GM21381 (cell line): Measurements from ENCODE around the gene LRCH1.

Experiments
- ATAC-seq: cut with Tn5 transposase; IDR thresholded peaks from one replicate; pipeline ENCODE4 v1.9.1; 2021; ENCODE audit warnings: mild to moderate bottlenecking, moderate library complexity; ENCODE audit not compliant: unreplicated experiment

LRCH1 gene

DNA sequence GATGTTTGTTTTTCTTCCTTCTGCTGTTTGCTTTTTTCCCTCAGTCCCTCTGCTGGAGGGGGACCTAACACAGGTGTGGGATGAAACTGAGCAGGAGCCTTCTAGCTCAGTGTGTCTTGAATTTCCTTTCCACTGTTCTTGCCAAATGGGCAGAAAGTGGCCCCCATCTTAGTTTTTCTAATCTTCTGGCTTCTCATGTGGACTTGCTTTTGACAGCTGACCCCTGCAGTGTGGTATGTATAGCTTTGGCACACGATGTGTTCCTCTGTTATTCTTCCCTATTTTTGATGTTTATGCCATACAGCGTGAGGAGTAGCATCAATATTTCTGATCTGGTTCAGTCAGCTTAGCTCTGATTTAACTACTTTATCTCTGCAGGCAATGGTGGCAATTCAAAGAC, 8.3 kb downstream of the LRCH1 start:
- ATAC-seq = no peak

DNA sequence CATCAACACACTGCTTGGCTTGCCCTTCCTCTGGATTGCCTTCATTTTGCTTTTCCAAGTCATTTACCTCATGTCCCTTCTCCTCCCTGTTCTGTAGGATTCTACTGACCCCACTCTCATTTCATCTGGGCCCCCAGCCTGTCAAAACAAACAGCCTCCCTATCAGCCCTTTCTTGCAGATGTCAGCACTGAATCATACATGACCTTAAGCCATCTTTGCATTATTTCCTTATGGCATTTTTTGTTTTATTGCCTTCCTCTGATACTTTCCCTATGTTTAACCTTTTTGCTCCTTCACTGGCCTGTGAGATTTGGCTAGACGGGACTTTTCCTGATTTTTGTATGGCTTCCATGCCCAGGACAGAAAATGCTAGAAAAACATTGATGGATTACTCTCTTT, 8.7 kb downstream of the LRCH1 start:
- no peak for ATAC-seq

DNA sequence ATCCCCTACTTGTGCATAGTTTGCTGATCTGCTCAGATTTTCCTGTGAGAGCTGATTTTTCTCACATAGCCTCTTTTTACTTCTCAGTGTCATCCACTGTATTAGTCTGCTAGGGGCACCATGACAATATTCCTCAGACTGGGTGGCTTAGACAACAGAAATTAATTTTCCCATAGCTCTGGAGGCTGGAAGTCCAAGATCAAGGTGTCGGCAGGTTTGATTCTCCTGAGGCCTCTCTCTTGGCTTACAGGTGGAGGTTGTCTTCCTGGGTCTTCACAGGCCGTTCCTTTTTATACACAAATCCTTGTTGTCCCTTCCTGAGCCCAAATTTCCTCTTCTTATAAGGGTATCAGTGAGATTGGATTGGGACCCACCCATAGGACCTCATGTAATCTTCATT, 9.2 kb downstream of the LRCH1 start:
- no peak for ATAC-seq

DNA sequence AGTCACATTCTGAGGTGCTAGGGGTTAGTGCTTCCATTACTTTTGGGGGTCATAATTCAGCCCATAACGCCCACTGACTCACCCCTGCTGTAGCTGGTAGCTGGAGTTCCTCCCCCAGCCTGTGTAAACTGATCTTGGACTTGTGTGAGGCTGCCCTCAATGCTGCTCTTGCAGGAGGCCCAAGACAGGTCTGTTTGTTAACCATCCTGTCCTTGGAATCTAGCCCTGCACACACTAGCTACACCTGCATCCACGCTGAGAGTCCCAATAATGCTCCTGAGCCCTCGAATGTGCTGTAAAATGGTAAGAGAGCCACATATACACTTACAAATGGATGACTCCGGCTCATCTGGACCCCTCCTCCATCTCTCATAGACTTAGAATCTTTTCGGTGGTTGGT, 9.6 kb downstream of the LRCH1 start:
- no peak for ATAC-seq

DNA sequence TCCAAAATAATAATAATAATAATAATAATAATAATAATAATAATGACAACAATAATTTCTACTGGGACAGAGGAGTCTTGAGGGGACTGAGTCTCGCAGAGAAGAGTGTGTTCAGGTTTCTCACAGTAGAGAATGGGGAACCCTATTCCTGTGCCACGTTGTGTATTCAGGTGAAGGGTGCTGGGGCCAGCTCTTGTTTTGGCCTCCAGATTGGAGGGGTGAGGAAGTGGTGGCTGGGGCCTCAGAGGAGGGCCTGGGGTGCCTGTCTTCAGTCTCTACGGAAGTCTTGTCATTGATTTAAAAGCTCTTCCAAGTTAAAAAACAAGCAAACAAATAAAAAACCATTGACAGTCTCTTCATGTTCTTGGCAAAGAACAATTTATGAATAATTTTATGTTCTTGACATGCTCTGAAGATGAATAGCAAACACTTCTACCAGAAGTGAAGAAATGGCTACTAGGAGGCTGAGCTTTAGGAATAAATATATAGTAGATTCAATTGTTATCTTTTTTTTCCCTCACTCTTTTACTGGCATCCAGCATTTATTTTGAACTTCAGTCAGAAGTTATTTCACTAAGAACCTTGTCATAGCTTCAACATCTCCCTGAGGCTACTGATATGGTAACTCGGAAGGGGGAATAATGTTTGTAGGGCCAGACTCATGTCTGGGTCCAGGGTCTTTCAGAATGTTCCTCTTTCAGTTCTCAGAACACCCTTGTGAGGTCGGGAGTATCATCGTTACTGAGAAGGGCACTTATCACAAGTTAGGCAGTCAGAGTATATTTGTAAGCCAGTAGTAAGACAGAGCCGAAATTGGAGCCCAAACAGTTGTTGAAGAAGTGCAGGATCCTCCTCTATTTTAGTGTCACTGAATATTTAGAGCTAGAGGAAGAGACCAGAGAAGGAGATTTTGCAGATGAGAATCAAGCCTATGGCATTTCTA, 13.1 kb downstream of the LRCH1 start:
- ATAC-seq = peak; percentile 53

DNA sequence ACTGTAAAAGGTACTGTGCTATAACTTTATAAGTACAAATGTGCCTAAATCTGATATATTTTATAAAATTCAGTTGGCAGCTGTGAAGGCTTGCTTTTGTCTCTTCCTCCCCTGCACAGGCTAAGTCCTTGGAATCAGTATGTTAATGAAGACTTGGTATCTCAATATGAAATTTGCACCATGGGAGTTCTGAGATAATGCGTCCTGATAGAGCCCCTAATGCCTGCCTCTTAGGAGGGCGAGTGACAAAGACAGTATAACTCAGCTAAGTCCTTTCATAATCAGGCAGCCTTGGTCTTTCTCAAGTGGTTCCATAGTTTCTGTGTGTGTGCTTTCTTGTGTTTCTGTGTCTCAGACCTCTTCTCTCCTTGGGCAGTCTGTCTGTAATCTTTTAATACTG, 14.7 kb downstream of the LRCH1 start:
- no peak for ATAC-seq

DNA sequence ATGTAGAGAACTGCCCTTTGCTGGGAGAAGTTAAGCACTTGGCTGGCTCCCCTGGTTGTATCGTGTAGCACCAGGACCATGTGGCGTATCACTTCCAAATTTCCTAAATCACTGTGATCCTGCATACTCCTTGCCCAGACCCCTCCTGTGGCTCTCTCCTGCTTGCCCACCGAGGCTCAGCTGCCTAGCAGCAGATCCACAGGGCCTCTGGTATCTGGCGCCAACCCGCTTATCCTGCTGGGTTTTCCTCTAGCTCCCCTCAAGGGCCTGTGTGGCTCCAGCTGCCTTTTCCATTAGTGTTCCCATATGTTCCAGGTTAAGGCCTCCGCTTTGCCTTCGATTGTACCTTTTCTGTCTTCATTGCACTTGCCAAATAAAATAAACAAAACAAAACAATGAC, 16.5 kb downstream of the LRCH1 start:
- no peak for ATAC-seq

DNA sequence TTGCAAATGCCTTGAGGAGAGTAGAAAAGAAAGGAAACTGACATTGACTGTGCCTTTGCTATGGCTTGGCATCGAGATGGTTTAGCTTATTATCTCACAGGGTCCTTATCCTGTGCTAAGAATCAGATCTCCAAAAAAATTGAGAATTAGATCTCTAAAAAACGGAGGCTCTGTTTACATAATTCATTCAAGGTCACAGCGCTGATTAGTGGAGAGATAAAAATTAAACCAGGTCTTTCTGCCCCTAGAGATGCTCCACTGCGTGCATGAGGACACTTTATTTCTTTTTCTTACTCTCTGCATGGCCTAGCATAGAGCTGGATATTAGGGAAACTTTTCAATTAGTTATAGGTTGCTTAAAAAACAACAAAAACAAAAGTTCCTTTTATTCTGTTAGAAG, 17.3 kb downstream of the LRCH1 start:
- no peak for ATAC-seq

DNA sequence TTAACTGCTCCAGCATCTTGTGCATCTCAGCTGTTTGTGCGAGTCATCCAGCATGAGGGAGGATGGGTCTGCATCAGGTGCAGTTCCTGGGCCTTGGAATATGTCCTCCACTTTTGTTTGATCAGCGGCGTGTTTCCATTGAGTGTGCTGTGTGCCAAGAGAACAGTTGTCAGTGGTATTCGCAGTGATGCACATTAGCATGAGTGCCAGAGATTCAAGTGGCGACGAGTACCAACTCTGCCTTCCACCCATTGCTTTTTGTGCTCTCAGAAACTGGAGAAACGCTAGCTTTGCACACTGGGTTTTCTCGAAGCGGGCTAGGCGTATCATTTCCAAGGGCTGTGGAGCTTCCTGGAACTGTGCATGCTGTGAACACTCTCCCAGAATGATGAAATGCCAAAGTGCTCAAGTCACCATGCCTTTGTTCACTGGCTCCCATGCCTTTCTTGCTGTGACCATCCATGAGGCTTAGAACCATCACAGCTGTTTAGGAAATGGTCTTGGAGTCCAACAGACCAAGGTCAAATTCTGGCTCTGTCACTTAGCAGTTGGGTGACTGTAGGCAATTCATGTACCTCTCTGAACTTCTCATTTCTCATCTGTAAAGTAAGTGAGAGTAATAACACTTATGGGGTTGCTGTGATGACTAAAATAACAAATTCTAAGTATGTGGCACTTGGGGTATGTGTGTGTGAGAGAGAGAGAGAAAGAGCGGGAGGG, 18.4 kb downstream of the LRCH1 start:
- ATAC-seq = peak; percentile 49

DNA sequence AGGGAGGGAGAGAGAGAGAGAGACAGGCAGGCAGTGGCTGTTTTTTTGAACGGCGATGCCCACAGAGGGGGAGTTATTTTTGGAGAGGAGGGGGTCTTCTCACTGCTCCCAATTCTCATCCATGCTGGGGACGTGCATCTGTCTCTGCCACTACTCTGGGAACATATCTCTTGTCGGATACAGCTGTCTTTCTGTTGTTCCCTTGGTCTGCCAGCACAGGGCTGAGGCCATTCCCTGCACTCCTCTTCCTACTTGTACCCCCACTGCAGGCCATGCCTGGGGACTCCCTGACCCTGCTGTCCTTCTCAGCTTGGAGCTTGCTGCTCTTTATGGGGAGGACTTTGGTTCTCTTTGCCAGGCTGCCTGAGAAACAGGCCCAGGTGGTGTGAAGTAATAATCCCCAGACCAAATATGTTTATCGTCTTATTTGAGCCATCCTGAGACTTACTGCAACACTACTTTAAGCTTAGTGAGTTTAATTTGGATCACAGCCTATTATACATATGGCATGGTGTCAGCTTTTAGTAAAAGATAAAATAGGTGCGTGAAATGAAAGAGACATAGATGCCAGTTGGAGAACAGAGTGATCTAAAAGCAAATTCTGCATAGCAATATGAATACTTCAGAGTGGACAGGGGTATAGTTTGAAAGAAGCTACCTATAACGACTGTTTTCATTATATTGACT, 19.1 kb downstream of the LRCH1 start:
- no peak for ATAC-seq

DNA sequence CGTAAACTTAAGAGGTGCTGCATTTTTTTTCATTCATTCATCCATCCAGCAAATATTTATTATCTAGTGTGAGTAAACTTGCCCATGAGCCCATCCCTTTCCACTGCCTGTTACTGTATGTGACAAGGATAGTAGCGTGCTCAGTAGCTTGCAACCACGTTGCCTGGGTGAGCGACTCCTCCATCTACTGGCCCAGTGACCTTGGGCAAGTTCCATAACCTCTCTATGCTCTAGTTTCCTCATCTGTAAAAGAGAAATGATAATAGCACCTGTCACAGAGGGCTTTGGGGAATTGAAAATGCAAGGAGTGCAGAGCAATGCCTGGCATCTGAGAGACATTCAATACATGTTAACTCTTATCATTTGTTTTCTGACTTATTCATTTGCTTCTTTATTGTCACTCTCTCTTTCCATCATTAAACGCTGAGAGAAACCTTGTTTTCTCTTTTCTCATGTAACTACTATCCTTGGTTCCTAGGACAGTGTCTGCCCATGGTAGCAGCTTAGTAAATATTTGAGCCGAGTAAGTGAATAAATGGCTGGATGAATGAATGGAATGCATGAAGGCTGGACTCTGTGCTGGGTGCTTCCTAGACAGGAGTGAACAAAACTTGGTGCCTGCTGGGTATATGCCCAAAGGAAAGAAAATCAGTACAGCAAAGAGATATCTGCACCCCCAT, 19.9 kb downstream of the LRCH1 start:
- ATAC-seq = peak; percentile 31

DNA sequence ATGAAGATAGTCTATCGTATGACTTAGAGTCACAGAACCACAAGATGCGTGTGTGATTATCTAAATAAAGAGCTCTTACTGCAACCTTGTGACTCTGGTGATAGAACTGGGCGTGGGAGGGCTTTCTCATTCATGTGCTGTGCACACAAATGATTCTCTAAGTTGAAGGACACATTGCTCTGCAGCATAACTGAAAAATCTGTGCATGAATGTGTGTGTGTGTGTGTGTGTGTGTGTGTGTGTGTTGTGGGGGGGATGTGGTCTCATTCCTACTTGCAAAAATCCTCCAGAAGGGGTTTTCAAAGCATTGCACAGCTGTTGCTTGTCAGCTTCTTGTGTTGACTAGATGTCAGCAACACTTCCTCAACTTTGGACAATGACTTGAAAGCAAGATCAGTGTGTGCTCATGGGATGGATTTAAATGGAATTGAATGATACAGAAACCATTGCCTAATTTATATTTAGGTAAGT, 22.4 kb downstream of the LRCH1 start:
- no peak for ATAC-seq

DNA sequence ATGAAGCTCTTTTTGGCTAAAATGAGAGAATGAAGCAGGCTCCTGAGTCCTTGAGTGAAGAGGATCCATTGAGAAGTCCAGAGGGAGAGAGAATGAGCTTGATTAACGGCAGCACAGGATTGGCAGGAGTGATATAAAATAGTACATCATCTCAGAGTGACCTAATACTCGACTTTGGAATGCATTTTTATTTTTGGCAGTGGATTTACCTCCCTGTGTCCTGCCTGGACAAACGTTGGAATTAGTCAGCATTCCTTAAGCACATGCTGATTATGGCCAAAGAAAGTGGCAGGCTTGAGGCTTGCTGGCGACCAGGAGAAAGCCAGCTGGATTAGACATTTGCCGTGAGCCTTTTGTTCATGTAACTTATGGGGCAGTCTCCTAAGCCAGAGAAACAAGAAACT, 22.9 kb downstream of the LRCH1 start:
- ATAC-seq = no peak

DNA sequence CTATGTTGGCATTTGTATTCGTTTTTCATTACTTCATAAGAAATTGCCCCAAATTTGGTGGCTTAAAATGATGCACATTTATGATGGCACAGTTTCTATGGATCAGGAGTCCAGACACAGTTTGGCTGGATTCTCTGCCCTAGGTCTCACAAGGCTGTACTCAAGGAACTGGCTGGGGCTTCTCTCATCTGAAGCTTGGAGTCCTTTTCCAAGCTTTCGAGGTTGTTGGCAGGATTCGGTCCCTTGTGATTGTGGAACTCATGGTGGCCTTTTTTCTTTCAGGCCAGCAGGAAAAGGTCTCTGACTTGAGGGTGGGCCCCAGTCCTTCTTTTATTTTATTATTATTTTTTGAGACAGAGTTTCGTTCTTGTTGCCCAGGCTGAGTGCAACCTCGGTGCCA, 23.8 kb downstream of the LRCH1 start:
- ATAC-seq = no peak

DNA sequence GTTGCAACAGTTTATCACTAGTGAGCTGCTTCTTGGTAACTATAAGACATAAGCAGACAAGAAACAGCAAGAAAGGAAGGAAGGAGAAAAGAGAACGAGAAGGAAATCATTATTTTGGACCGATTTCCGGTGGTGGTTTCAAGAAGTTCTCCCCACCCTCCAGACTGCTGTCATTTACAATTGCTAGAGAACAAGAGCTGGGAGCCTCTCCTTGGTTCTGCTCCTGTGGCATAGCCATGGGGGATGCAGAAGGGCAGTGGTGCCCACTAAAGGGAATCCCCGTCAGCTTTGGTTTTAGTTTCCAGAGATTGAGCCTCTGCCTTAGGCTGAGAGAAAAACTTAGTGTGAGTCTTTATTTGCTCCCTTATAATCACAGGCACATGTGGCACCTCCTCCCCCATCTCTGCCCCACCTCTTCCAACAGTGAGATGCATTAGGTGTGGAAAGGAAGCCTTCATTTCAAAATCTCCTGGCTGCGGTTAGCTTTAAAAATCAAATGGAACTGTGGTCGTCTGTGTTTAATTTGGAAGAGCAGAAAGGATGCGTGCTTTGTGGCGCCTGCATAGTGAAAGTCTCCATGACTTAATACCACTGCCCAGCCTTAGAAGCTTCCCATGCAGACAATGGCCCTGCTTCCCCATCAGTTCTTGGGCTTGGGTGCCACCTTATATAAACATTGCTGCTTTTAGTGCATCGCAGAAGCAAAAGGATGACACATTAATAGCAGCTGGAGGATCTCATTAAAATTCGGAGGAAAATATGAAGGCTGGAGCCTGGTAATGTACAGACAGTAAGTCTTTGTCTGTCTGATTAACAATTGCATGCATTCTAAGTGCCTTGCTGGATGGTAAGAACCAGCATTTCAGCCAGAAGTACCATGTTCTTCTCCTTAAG, 25.0 kb downstream of the LRCH1 start:
- ATAC-seq = no peak

DNA sequence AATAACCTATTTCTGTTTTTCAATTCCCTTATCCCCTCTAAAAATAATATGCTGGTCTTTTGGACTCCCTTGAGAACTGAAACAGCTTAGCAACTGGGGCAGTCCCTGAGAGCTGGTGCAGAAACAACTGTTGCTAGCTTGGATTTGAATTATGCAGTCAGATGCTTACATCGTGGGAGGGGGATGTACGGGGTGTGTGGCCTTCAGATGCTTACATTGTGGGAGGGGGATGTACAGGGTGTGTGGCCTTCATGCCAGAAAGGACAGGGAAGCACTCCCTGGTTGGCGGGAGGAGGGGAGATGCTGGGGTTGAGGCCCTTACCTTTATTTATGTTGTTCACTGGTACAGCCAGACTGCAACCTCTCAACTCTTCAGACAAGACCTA, 25.6 kb downstream of the LRCH1 start:
- no peak for ATAC-seq

DNA sequence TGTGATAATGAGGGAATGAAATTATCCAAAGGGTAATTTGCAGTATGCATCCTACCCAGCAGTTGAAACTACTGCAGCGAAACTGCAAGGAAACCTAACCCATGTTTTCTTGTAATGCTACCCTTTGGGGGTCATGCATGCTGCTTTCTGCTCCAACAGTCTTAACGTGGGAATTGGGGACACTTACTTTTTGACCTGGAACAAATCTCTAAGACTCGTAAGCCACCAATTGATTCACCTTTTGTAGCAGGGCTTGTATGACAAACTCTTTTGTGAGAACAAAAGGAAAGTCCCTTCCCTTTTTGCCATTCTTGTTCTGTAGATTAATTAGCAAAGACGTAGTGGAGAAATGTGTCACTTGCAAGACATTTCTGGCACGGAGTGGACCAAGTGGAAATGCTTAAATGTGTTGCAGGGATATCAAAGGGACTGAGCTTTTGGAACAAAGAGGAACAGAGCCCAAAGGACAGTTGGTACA, 27.4 kb downstream of the LRCH1 start:
- no peak for ATAC-seq

DNA sequence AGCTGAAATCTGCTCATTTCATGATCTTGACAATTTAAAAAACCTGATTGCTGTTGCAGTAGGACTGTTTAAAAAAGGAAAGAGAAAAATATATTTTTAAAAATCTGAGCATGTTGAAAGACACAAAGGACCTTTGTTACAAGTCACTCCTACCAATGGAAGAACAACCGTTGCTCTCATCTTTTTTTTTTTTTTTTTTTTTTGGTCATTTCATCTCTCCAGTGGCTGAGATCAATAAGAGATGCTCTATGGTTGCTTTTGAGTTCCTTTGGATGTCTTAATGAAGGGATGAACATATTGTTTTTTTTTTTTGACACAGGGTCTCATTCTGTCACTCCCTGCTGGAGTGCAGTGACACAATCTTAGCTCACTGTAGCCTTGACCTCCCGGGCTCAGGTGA, 29.2 kb downstream of the LRCH1 start:
- ATAC-seq = no peak

DNA sequence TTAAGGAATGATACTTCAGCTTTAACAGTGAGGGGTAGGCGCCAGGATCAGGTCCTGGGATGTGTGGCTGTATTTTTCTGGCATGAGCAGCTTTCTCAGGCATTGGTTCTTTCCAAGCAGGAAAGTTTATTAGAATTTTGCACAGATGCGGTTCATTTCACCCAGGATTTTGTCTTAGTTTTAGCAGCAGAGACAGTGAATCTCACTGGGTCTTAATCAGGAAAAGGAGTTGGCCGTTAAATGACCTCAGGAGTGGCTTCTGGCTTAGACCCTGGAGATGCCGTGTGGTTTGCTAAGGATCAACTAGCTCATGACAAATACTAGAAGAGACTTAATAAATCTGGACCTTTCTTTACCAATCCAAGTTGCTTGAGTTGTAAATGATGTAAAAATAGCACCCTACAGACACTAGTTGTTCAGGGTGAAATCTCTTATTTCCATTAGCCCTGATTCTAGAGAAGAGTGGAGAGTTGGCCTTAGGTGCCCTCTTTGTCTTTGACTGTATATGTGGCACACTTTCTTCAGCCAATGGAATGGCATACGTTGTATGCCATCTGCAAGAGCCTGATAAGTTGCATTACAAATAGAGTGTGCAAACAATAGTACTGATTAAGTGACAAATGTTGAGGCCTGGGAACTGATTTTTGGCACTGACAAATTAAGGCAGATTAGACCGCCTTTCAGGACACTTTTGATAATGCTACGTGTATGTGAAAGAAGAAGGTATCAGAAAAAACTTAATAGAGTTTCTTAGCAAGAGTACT, 34.0 kb downstream of the LRCH1 start:
- no peak for ATAC-seq
